Adrenal gland (tissue), 5 donors: ENCODE results near the gene STK31.

ENCODE experiments used
- CTCF ChIP-seq, 6 experiments: fragments of 450-650 bp in 4 of 6; fragments of 200-600 bp in 2 of 6; sonication (generic) in 1 of 6; IDR thresholded peaks; 1 replicate in 5 of 6; 2 replicates in 1 of 6; pipeline versions ENCODE4 v1.5.1 to v1.8.0; 2016 to 2021; ENCODE audit warnings: antibody characterized with exemption in 6 of 6, mild to moderate bottlenecking in 2 of 6, moderate library complexity in 1 of 6
- POLR2A ChIP-seq, 2 donors: fragments of 450-650 bp; IDR thresholded peaks; one replicate each; pipeline ENCODE4 v1.6.1; 2017; ENCODE audit warnings: antibody characterized with exemption in 2 of 2, mild to moderate bottlenecking in 2 of 2, moderate library complexity in 1 of 2
- donor health status: DM: no; HTN: no; CAD: no.

- TF ChIP-seq CTCF (IDR thresholded peaks at IDR 0.05) (no peak), POLR2A (IDR thresholded peaks at IDR 0.05) (no peak)
These were observed 73.1 kb downstream of the STK31 start for GRCh38 chr7:23783115-23783514.
